DMS153 (cell line): ENCODE measurements around the gene METTL22.

Experiments
- DNase-seq: peaks from one replicate; lab custom pipeline; 2025; lab: John Stamatoyannopoulos, UW

METTL22 gene

DNA sequence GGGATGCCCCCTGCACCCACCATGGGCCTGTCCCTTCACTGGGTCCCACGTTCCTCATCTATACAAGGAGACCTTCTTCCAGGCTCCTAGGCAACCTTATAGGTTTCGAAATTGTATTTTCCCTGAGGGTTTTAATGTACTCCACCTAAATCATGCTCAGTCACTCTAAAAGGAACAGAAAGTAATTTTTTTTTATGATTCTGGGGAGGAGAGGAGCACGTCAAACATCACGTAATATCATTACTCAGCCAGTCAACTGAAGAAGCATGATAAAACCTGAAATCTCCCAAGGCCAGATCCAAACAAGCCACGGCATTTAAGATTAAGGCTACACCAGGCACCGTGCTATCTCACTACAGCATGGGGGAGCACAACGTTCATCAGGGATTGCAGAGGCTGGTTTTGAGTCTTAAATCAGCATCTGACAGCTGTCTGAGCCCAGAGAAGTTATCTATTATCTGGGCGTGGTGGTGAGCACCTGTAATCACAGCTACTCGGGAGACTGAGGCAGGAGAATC is 27.3 kb upstream of the METTL22 start:
- no peak for DNase-seq

DNA sequence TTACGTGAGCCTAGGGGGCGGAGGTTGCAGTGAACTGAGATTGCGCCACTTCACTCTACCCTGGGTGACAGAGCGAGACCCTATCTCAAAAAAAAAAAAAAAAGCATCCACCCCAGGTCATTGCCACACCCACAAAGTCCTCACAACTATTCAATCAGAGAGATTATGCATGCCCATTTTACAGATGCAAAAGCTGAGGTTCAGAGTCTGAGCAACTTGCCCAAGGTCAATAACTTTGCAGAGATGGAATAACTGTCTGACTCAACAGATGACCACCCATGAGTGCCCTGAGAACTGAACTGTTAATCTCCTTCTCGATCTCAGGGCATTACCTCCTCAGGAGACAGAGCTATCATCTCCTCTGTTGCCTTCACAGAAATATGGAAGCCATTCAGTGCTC is 25.7 kb upstream of the METTL22 start:
- no peak for DNase-seq

DNA sequence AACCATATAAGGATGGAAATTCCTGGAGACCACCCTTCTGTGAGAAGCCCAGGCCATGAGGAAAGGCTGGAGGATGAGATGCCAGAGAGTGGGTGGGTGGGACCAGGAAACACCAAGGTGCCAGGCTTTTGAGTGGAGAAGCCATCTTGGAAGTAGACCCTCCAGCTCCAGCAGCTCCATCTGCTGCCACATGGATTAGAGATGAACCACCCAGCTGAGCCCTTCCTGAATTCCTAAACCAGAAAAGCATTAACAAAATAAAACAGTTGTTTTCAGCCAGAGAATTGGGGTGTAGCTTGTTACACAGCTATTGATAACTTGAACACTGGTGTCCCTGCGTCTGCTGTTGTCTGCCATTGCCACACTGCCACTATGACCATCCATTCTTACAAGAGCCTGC is 24.9 kb upstream of the METTL22 start:
- no peak for DNase-seq

DNA sequence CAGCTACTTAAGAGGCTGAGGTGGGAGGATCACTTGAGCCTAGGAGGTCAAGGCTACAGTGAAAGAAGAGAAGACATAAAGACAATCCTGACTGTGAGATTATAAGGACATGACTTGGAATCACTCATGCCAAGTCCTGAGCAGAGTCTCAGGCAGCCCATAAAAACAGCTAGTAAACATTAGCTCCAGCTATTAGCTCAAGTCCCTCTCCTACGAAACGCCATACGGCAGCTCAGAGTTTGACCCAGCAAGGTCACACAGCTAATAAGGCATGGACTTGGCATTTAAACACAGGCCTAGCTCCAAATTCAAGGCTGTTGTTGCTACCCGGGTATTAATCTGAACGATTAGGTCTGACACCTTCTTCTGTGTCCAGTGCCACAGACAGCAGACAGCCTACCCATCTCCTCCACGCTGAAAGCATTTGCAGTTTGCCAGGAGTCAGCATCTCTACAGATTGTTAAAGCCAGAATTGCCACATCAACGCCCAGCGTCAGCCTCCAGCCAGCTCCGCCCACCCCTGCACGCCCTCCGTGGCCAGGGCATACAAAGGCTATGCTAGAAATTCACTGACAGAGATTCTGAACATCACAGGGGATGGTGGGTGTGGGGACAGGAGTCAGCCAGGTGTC is 21.2 kb upstream of the METTL22 start:
- DNase-seq: no peak

DNA sequence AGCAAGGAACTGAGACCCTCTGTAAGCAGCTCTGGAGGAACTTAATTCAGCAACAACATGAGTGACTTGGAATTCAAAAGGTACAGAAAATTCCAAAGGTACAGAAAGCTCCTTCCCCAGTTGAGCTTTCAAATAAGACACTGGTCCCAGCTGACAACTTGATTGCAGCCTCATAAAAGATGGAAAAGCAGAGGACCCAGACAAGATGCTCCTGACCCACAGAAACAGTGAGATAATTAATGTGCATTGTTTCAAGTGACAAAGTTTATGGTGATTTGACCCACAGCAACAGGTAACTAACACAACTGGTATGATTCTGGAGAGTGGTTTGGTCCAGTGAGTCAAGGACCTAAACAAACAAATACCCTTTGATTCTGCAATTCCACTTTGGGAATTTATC is 15.9 kb upstream of the METTL22 start:
- DNase-seq: no peak

DNA sequence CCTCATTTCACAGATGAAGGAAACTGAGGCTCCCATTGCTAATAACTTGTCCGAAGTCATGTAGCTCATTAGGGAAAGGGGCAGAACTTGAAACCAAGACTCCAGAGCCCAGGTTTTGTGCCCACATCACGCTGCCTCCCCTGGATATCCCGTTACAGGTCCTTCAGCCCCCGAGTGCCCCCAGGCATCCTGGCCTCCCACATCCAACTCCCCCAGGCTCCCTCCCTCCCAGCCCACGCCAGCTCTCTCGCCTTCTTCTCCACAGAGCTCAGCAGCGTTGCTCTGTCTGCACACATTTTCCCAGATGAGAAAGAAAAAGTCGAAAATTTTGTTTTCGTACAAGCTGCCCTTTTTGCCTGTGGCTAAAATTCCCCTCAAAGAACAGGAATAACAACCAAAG is 14.3 kb upstream of the METTL22 start:
- DNase-seq: no peak

DNA sequence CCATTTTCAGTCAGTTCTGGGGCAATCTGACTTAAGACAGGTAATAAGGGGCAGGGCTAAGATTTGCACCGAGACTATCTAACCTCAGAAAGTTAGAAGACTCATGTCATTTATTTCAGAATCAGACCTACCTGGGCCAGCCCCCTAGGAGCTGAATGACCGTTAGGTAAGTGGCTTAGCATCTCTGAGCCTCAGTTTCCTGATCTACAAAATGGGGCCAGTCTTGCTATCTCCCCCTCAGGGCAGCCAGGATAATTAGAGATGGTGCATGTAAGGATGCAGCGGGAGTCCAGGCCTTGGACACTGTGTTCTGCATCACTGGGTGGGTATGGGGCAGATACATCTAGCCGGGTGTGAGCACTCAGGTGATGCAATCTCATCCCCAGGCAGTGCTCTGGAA is 10.4 kb upstream of the METTL22 start:
- DNase-seq: no peak

DNA sequence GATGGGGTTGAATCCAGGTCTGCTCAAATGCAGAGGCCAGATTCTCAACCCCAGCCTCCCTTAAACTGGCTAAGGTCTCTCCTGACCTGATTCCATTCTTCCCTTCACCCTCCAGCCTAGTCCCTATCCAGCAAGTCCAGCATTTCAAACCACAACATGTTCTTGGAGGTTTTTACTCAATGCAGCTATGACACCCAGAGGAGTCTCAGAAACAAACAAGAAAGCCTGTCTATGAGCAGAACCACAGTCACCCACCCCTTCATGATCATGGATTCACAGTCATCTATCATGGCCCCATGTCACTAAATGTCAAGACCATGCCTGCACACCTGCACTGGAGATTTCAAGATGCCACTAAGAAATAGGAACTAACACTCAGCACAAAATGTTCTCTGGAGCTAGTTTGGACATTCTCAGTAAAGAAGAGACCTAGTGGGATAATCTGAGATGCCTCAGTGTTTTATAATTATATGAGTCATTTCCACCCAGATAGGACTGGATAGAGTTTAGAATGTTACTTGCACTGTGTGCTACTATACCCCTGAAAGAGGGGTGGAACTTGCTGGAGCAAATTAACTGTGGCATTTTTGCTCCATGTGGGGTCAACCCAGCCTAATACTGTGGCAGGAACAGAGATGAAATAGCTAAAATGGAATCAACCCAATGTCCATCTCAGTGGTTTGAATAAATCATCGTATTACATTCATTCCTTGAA is 9.5 kb upstream of the METTL22 start:
- no peak for DNase-seq

DNA sequence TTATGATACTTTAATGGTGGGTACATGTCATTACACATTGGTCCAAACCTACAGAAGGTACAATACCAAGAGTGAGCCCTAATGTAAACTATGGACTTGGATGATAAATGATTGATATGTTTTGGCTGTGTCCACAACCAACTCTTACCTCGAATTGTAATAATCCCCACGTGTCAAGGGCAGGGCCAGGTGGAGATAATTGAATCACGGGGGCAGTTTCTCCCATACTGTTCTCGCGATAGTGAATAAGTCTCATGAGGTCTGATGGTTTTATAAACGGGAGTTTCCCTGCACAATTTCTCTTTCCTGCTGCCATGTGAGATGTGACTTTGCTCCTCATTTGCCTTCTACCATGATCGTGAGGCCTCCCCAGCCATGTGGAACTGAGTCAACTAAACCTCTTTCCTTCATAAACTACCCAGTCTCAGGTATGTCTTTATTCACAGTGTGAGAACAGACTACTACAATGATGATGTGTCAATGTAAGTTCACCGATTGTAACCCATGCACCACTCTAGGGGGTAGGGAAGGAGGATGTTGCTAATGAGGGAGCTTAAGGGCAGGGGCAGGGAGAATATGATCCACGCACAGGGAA is 7.0 kb upstream of the METTL22 start:
- no peak for DNase-seq

DNA sequence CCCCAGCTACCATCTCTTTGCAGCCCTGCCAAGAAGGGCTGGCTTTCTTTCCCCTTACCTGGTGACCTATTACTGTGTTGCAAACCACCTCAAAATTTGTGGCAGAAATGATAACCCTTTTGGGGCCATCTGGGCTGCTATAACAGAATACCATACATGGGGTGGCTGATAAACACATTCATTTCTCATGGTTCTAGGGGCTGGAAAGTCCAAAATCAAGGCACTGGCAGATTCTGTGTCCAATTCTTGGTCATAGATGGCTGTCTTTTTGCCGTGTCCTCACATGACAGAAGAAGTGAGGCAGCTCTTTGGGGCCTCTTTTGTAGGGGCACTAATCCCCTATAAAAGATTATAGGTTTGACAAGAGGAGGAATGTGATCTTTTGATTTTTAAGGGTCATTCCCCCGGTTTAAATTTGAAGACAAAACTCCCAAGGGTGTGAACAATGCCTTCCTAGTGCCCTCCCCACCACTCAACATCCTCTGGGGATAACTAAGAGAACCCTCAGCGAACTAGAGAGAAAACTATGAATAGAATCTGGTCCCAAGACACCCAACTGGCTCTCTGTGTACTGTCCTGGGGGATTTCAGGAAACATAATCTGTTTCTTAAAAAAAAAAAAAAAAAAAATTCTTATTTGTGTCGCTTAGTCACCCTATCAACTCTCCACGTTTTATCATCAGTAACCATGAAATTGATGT is 1.7 kb upstream of the METTL22 start:
- no peak for DNase-seq

DNA sequence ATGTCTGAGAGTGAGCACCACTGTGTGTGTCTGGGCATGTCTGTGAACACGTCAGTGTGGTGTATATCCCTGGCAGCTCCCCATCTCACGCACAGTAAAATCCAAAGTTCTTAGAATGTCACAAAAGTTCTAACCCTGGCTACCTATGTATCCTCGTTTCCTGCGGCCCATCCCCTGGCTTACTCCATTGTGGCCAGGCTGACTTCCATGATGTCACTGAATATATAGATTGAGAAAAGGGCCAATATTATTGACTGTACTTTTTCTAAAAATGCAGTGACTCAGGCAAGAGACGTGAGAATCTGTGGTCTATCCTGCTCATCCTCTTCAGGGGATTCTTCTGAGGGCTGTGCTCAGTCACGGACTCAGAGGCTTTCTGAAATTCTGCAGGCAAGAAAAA is 963 bp upstream of the METTL22 start:
- DNase-seq: no peak

DNA sequence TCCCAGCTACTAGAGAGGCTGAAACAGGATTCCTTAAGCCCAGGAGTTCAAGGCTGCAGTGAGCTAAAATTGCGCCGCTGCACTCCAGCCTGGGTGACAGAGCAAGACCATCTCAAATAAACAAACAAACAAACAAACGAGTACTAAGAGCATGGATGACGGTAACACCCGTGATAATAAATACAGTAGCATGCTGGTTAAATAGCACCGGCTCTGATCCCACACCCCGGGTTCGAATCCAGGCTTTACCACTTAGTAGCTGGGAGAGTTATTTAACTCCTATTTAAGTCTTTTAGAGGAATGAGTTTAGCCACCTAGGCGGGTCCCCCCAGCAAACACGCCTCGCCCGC is 301 bp upstream of the METTL22 start:
- no peak for DNase-seq

DNA sequence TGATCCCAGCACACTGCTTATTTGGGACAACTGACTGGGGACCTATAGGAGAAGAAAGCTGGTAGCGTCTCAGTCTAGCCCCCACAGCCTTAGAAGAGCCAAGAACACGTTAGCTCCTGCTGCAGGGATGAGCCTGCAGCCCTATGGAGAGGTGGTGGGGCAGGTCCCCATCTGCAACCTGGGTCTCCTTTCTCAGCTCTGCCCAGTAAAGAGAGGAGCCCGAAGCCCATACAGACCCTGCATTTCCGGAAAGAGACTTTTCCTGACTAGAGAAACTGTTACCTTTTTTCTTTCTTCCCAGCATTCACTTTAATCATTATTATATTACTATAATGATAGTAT is 788 bp downstream of the METTL22 start:
- DNase-seq: no peak

DNA sequence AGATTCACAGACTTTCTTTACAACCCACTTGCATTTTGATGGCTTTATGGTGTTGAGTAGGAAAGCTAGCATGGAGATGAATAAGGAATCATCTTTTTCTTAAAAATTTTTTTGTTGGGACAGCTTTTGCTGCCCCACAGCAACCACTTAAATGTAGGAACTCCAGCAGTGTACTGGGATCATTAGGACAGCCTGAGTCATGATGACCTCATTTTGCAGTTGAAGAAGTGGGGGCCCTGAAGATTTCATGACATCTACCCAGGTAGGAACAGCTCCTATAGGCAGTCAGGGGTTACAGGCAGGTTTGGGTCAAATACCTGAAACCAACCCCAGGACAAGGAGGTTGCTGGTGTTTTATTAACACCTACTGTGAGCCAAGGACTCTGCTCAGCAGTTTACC is 2.1 kb downstream of the METTL22 start:
- no peak for DNase-seq

DNA sequence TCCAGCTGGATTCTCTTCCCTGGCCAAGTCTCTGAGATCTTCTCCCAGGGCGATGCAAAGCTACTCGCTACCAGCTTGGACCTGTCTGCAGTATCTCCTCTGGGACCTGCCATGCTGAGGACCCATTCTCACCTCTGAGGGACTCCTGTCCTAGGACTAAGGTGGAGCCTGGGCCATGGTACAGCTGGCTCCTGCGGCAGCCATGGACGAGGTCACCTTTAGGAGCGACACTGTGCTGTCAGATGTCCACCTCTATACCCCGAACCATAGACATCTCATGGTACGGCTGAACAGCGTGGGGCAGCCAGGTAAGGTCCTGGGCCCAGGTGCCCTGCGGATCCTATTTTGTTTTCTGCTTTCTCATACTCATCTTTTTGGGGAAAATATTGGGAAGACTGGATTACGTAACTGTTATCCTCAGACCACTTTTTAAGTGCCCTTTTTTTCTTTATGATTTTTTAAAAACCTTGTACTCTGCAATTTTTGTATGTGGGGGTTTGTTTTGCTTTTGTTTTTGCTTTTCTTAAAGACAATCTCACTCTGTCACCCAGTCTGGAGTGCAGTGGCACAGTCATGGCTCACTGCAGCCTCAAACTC is 4.1 kb downstream of the METTL22 start:
- DNase-seq: no peak

DNA sequence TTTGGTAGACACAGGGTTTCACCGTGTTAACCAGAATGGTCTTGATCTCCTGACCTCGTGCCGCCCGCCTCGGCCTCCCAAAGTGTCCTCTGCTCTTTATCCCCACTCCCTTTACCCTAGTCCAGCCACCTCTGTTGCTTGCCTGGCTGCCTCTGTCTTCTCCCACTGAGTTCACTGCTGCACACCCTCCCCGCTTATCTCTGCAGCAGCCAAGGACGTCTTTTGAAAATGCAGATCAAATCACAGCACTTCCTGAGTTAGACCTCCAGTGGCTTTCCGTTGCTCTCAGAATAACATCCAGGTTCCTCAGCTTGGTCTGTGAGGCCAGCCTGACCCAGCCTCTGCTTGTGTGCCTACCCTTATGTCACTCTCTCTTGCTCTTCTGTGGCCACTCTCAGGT is 5.4 kb downstream of the METTL22 start:
- DNase-seq: no peak

DNA sequence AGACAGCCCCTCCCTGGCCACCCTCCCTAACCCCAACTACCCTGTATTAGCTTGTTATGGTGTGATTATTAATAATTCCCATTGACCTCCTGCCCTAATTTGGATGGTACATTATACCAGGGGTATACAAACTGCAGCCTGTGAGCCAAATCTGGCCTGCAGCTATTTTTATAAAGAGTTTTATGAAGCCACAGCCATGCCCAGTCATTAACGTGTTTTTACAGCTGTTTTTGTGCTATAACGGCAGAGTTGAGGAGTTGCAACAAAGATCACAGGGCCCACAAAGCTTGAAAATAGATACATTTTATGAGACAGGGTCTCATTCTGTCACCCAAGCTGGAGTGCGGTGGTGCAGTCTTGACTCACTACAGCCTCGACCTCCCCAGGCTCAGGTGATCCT is 6.0 kb downstream of the METTL22 start:
- DNase-seq: no peak

DNA sequence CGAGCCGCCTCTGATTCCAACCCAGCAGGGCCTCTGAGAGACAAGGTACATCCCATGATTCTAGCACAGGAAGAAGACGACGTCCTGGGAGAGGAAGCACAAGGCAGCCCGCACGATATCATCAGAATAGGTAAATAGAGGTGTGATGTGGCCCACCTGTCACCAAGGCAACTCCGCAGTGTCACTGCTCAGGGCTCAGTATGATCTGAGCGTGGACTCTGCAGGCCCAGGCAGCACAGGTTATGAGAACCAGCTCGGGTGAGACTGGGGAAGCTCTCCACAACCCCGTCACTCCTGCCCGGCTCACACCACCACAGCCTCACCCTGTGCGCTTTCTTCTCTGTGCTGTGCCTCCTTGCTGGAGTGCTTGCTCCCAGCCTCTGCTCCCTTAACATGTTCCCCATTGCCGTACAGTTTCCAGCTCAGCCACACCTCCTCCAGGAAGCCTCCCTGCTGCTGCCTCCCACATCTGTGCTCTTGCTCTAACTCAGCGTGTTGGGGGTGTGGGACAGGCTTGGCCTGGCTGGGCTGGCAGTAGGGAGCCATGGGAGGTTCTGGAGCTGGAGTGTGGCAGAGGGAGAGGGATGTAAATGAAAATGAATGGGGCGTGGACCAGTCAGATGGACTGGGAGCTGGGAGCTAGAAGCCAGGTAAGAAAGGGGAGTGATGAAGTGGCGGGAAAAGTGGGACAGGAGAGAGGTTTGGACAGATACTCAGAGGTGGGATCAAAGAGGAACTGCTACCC is 7.7 kb downstream of the METTL22 start:
- no peak for DNase-seq

DNA sequence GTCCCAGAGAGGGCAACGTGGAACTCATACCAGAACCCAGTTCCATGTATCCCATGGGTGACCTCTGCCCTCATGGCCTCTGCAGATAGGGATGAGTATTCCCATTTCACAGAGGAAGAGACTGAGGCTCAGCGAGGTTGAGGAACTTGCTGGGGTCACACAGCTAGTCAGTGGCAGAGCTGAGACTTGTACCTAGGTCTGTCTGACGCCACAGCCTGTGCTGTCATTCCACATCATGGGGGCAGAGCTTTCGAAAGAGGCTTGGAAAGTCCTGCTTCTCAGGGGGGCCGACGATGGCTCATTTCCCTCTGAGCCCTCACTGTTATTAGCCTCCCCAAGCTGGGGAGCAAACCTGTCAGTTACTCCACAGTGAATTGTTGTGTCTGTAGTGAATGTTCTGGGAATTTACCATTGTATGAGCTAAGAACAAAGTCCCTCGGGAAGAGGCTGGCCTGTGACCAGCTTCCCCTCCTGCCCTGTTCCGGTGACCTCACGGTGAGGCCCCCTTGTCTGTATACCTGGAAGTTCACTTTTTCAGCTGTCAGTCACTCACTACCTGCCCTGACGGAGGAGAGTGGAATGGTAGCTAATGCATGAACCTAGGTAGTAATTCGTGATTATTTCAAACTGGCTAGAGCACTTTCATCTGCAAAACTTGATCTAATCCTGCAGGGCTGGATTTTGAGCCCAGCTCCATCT is 8.9 kb downstream of the METTL22 start:
- no peak for DNase-seq

DNA sequence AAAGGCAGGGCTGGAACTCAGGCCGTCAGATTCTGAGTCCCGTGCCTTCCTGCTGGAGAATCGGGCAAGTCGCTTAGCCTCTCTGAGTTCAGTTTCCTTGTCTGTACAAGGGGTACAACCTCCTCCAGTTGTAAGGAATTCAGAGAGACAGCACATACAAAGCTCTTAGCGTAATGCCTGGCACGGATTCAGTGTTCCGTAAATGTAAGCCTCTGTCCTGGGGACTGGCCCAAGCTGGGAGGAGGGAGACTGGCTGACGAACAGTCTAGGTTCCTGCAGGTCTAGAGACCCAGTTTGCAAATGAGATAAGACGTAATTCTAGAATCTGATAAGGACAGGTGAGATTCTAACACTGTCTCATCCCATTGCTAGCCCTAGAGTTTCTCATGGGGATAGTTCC is 9.9 kb downstream of the METTL22 start:
- no peak for DNase-seq

DNA sequence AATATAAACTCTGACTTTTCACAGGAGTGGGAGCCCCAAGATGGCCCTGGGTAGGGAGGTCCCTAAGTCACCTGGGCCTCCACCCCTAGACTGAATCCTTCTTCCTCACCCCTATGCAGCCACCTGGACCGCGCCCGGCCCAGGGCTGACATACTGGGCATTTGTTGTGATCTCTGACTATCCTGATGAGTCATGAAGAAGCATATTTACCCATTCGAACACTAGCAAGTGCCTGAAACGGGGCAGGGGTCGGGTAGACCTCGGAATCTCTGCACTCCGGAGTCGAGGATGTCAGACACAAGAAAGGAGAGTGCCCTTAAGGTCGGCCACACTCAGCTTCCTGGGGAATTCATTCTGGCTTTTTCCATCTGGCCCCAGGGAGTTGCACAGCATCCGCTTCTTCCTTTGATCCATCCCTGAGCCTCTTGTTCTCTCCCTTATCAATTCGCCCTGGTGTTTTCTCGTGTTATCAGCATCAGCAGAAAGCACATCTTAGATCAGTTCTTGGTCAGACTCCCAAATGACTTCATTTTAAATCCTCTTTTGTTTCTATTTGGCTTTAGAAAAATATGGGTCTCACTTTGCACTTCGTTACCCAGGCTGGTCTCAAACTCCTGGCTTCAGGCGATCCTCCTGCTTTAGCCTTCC is 10.4 kb downstream of the METTL22 start:
- no peak for DNase-seq
